ENCODE measurements around the gene THRB. TPM values are rescaled to one million over a fixed set of nuclear protein-coding genes. Genes with fewer than 3 reads are reported as not detected.

THRB gene
- total RNA-seq, 1 donor from 2014 or later: 3.1 TPM

DNA sequence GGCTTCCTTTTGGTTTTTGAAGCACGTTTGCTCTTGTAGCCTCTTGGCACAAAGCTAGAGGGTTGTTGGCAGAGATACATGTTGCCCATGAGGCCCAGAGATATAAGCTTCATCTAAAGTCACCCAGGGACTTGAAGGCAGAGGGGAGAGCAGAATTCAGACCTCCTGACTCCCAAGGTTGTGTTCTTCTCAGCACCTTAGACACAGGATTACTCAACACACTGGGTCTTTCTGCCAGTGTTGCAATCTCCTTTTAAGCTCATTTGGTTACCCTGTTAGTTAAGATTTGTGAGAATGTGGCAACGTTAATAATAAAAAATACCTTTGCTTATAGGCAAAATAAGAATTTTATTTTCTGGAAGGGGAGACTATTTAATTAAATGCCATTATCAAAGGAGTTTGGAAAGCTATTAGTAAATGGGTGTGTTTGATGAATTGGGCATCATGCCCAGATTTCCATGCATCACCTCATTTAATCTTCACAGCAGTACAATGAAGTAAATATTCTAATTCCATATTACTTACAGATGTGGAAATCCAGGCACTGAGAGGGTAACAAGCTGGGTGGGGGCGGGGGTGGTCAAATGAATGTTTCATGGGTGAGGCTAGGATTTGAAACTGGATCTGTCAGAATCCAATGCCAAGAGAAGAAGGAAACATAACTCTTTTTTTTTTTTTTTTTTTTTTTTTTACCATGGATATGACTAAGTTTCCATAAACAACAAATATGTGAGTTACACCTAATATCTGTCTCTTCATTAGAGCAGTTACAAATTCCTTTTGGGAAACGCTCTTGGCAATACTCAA lies 366.2 kb downstream of the THRB start:
- TF ChIP-seq, protein P1, sequence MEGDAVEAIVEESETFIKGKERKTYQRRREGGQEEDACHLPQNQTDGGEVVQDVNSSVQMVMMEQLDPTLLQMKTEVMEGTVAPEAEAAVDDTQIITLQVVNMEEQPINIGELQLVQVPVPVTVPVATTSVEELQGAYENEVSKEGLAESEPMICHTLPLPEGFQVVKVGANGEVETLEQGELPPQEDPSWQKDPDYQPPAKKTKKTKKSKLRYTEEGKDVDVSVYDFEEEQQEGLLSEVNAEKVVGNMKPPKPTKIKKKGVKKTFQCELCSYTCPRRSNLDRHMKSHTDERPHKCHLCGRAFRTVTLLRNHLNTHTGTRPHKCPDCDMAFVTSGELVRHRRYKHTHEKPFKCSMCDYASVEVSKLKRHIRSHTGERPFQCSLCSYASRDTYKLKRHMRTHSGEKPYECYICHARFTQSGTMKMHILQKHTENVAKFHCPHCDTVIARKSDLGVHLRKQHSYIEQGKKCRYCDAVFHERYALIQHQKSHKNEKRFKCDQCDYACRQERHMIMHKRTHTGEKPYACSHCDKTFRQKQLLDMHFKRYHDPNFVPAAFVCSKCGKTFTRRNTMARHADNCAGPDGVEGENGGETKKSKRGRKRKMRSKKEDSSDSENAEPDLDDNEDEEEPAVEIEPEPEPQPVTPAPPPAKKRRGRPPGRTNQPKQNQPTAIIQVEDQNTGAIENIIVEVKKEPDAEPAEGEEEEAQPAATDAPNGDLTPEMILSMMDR (IDR thresholded peaks at IDR 0.05; ENCODE audit: insufficient read depth, low read length, poor library complexity, severe bottlenecking): no peak
- no peak for DNase-seq (ENCODE audit: low read depth)
- H3K4me3 ChIP-seq (ENCODE audit: low read depth, low read length): no peak overlapping the region
- no peaks in the 10 kb centered on the region for H3K27me3 ChIP-seq (ENCODE audit: control insufficient read depth, insufficient read depth, low read length)
- H3K36me3 ChIP-seq (ENCODE audit: control insufficient read depth, insufficient read depth, low read length): no peaks in the 10 kb centered on the region

DNA sequence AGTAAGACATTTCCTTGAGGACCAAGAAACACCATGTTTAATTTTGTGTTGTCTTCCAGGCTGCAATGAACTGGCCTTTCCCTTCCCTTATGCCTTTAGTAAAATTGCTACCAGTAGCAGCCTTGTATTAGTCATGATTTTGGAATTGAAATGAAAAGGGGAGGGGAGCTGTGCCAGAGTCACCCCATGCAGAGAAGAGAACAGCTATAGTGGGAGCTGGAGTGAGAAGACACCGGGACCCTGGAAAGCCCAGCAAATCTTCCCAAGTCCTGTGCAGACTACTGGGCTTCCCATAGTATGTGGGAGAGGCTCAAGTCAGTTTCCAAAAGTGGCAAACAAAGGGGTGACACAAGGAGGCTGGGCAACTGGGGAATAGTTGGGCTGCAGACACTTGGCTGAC lies 371.1 kb downstream of the THRB start:
- no peak overlapping the region for H3K4me3 ChIP-seq (ENCODE audit: low read depth, low read length)
- H3K36me3 ChIP-seq (ENCODE audit: control insufficient read depth, insufficient read depth, low read length): no peaks in the 10 kb centered on the region
- no peaks in the 10 kb centered on the region for H3K27me3 ChIP-seq (ENCODE audit: control insufficient read depth, insufficient read depth, low read length)
- TF ChIP-seq, protein P1 (IDR thresholded peaks at IDR 0.05; ENCODE audit: insufficient read depth, low read length, poor library complexity, severe bottlenecking): no peak
- DNase-seq (ENCODE audit: low read depth): no peak

DNA sequence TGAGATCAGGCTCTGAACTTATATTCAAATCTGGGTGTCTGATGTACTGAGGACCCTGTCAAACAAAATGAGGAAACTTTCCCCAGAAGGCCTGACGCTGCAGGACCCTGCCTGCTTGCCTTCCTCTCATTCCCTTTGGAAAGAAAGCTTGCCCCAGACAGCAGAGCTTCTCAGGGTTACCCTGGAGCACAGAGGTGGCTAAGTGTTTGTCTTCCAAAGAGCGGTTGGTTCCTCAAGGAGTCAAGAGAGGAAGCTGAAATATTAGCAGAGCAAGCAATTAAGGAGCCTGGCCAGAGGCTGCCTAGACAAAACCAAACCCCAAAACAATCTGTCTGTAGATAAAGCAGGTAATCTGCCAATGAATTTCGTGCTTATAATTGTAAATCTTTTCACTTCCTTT lies 374.2 kb downstream of the THRB start:
- DNase-seq (ENCODE audit: low read depth): no peak
- Histone ChIP-seq H3K27me3 (ENCODE audit: control insufficient read depth, insufficient read depth, low read length) (no peaks in the 10 kb centered on the region), H3K36me3 (ENCODE audit: control insufficient read depth, insufficient read depth, low read length) (no peaks in the 10 kb centered on the region), H3K4me3 (ENCODE audit: low read depth, low read length) (no peak overlapping the region)
- TF ChIP-seq, protein P1 (IDR thresholded peaks at IDR 0.05; ENCODE audit: insufficient read depth, low read length, poor library complexity, severe bottlenecking): no peak

DNA sequence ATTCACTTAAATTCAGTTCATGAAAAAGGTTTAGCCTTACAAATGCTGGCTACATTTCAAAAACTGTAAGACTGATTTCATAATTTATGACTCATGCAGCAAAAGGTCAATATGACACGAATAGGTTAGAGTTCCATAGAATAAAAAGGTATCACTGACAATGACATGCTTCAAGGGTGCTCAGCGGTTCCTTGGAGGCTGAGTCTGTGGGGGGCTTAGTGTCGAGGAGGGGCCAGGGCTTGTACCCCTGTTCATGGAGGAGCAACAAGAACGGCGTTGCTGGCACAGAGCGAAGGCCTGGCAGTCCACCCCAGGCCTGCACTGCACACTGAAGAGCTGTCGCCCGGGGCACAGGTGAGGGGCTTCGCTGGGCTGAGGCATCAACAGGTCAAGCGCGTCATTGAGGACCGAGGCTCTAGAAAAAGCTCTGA lies 375.3 kb downstream of the THRB start:
- no peaks in the 10 kb centered on the region for H3K27me3 ChIP-seq (ENCODE audit: control insufficient read depth, insufficient read depth, low read length)
- H3K4me3 ChIP-seq (ENCODE audit: low read depth, low read length): no peak overlapping the region
- TF ChIP-seq, protein P1 (IDR thresholded peaks at IDR 0.05; ENCODE audit: insufficient read depth, low read length, poor library complexity, severe bottlenecking): no peak
- H3K36me3 ChIP-seq (ENCODE audit: control insufficient read depth, insufficient read depth, low read length): no peaks in the 10 kb centered on the region
- no peak for DNase-seq (ENCODE audit: low read depth)

DNA sequence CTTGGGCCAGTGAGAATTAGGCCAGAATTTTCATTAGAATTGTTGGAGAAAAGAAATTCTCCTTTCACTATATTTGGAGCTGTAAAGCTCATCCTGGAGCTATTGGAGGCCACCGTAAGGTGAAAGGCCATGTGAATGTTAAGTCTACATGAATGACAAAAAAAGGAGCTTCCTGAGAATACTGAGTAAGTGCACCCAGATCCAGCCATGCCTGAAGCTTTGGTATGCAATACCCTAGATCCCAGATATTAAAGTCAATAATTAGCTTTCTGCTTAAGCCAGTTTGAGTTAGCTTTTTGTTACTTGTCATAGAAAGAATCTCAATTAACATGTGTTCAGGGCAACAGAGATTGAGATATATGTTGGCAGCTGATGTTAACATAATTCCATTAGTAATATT lies 377.1 kb downstream of the THRB start:
- TF ChIP-seq, protein P1 (IDR thresholded peaks at IDR 0.05; ENCODE audit: insufficient read depth, low read length, poor library complexity, severe bottlenecking): no peak
- H3K27me3 ChIP-seq (ENCODE audit: control insufficient read depth, insufficient read depth, low read length): no peaks in the 10 kb centered on the region
- no peak for DNase-seq (ENCODE audit: low read depth)

DNA sequence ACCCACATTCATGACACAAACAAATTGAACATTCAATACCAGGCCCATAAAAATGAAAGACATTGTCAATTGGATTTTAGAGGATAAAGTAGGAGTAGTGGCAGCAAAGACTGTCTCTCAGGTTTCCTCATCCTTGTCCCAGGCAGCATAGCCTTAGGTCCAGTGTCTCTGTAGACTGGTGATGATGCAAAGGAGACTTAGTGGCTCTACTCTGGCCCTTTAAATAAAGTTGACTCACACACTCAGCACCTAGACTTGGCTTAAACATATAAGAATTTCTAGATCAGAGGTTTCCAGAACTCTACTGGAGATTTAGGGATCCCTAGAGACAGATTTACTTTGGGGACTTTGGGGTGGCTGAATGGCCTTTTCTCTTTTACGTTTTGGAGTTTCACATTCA lies 382.9 kb downstream of the THRB start:
- TF ChIP-seq, protein P1 (IDR thresholded peaks at IDR 0.05; ENCODE audit: insufficient read depth, low read length, poor library complexity, severe bottlenecking): no peak
- no peaks in the 10 kb centered on the region for H3K36me3 ChIP-seq (ENCODE audit: control insufficient read depth, insufficient read depth, low read length)
- no peak overlapping the region for H3K4me3 ChIP-seq (ENCODE audit: low read depth, low read length)
- no peaks in the 10 kb centered on the region for H3K27me3 ChIP-seq (ENCODE audit: control insufficient read depth, insufficient read depth, low read length)
- DNase-seq (ENCODE audit: low read depth): no peak

More for the DNA sequence above, 377.1 kb downstream of the THRB start:
- Histone ChIP-seq H3K36me3 (ENCODE audit: control insufficient read depth, insufficient read depth, low read length) (no peaks in the 10 kb centered on the region), H3K4me3 (ENCODE audit: low read depth, low read length) (no peak overlapping the region)
